NT2/D1 (cell line): Measurements from ENCODE around the gene ADGRL3.

Experiments
- DNase-seq: peaks from one replicate; pipeline ENCODE4 v3.0.0-alpha.2; 2011; ENCODE audit warnings: low read depth, low spot score
- H3K27me3 ChIP-seq: 2 replicates; pipeline ENCODE4 v1.6.0; 2011; ENCODE audit warnings: mild to moderate bottlenecking; ENCODE audit not compliant: insufficient read length, insufficient read depth
- H3K36me3 ChIP-seq: 2 replicates; pipeline ENCODE4 v1.6.1; 2011; ENCODE audit warnings: mild to moderate bottlenecking, low read length, mixed read lengths; ENCODE audit not compliant: insufficient read depth, insufficient read length
- H3K4me1 ChIP-seq: 2 replicates; pipeline ENCODE4 v1.5.1; 2011; ENCODE audit not compliant: insufficient read depth, insufficient read length
- H3K4me3 ChIP-seq: 2 replicates; pipeline ENCODE4 v1.5.1; 2011; ENCODE audit warnings: low read depth; ENCODE audit not compliant: insufficient read length
- H3K9ac ChIP-seq: 2 replicates; pipeline ENCODE4 v1.6.0; 2011; ENCODE audit warnings: low read depth; ENCODE audit not compliant: insufficient read length
- H3K9me3 ChIP-seq: 2 replicates; pipeline ENCODE4 v1.5.1; 2011; ENCODE audit warnings: mild to moderate bottlenecking, low read length; ENCODE audit not compliant: insufficient read depth
- SUZ12 ChIP-seq: IDR thresholded peaks from 2 replicates; pipeline ENCODE4 v1.6.1; 2011; ENCODE audit not compliant: insufficient read length, insufficient read depth; ENCODE audit errors: extremely low read depth
- YY1 ChIP-seq: IDR thresholded peaks from 2 replicates; pipeline ENCODE4 v1.6.1; 2011; ENCODE audit not compliant: insufficient read length, insufficient read depth
- ZNF274 ChIP-seq: IDR thresholded peaks from 2 replicates; pipeline ENCODE4 v1.6.1; 2011; ENCODE audit warnings: mild to moderate bottlenecking, low read depth, low read length

The ADGRL3 gene

DNA sequence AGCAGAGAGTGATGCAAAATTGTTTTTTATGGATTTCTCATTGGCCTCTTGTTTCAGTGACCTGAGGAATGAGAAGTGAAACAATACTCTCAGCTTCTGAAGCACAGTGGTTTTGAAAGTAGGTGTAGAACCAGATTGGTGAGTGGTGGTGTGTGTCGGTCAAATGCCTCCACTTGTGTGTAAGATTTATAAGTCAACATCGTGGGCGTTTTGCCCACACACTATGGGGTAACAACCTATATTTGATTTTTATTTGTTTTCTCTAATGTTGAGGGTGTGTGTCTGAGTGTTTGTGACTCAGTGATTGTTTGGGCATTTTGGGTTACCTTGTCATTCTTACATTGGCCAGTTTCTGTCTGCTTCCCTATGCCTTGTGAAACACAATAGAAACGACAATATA is 23.3 kb downstream of the ADGRL3 start:
- H3K27me3 ChIP-seq: no peaks in the 10 kb centered on the region
- no peaks in the 10 kb centered on the region for H3K4me1 ChIP-seq
- no peak for TF ChIP-seq SUZ12
- H3K36me3 ChIP-seq: no peaks in the 10 kb centered on the region
- H3K4me3 ChIP-seq: no peak overlapping the region
- H3K9ac ChIP-seq: no peak overlapping the region
- no peaks in the 10 kb centered on the region for H3K9me3 ChIP-seq
- DNase-seq: no peak

DNA sequence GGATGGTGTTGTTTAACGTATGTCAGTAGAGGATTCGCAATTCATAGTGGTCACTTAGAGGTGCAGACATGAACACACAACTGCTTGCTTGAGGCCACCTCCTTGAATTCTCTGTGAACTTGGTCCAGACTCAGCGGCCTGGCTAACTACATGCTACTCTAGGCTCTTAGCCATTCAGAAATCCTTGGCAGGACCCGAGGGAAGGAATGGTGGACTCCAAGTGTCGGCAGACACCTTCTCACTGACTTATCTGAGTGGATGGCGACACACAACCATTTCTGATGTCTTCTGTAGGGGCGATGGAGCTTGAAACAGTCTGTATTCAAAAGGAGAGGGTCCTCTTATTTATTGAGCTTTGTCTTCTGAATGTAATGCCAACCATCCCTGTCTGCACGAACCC is 24.4 kb downstream of the ADGRL3 start:
- Histone ChIP-seq H3K4me1 (no peaks in the 10 kb centered on the region), H3K9ac (no peak overlapping the region), H3K4me3 (no peak overlapping the region), H3K36me3 (no peaks in the 10 kb centered on the region), H3K9me3 (no peaks in the 10 kb centered on the region), H3K27me3 (no peaks in the 10 kb centered on the region)
- no peak for DNase-seq
- TF ChIP-seq SUZ12: no peak
- TF ChIP-seq ZNF274: no peak

DNA sequence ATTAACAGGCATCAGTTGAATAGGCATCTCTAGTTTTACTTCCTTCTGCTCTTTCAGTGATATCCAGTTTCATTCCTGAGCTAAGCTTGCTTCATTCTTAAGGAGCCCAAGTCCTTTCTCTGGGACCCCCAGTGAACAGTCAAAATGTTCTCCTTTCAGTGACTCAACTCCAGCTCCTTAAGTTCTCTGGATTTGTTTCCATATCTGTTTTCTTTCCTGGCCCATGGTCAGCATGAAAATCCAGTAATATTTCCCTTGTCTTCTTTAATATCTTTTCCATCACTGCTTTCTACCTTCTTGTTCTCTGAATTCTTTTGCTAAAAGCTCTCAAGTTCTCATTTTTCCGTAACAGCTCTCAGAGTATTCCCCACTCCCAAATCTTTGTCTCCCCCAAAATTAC is 25.5 kb downstream of the ADGRL3 start:
- no peaks in the 10 kb centered on the region for H3K36me3 ChIP-seq
- no peaks in the 10 kb centered on the region for H3K27me3 ChIP-seq
- no peaks in the 10 kb centered on the region for H3K9me3 ChIP-seq
- no peak overlapping the region for H3K9ac ChIP-seq
- no peak for TF ChIP-seq SUZ12
- no peak for TF ChIP-seq ZNF274
- no peak for TF ChIP-seq YY1
- no peak overlapping the region for H3K4me3 ChIP-seq
- no peak for DNase-seq
- no peaks in the 10 kb centered on the region for H3K4me1 ChIP-seq

DNA sequence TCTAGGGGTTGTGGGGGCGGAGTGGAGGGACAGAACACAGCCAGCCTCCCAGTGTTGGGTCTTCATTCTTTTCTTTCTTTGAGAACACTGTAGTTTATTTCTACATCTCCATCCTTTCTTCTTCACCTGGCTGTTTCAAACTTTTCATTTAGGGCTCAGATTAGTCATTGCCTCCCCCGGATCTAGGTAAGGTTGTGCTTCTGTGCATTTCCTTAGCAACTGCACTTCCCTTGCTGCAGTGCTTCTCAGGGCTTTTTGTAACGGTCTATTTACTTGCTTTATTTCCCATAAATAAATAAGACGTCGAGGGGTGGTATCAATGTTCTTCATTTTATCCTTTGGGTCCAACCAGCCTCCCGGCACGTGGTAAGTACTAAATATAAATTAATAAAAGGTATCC is 31.3 kb downstream of the ADGRL3 start:
- Histone ChIP-seq H3K36me3 (no peaks in the 10 kb centered on the region), H3K27me3 (no peaks in the 10 kb centered on the region), H3K9me3 (no peaks in the 10 kb centered on the region), H3K9ac (no peak overlapping the region), H3K4me3 (no peak overlapping the region), H3K4me1 (no peaks in the 10 kb centered on the region)
- no peak for TF ChIP-seq SUZ12
- TF ChIP-seq ZNF274: no peak
- no peak for TF ChIP-seq YY1
- DNase-seq: no peak

DNA sequence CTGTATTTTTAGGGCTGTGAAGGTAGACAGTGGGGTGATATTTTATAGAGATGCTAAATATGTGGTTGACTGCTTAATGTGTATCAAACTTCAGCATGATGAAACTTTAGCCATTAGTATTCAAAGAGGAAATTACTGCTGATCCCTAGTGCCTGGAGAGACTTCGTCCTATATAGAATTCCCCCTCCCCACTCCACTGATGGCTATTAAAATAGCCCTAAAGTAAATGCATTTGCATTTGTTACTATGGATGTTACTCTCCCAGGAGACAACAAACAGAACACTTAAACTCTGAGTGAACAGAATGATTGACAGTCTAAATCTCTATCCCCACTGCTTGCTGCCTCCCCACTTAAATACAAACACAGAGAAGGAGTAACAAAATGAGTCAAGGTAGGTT is 39.1 kb downstream of the ADGRL3 start:
- Histone ChIP-seq H3K9ac (no peak overlapping the region), H3K27me3 (no peaks in the 10 kb centered on the region), H3K36me3 (no peaks in the 10 kb centered on the region), H3K4me3 (no peak overlapping the region), H3K9me3 (no peaks in the 10 kb centered on the region), H3K4me1 (no peaks in the 10 kb centered on the region)
- no peak for TF ChIP-seq ZNF274
- DNase-seq: no peak

DNA sequence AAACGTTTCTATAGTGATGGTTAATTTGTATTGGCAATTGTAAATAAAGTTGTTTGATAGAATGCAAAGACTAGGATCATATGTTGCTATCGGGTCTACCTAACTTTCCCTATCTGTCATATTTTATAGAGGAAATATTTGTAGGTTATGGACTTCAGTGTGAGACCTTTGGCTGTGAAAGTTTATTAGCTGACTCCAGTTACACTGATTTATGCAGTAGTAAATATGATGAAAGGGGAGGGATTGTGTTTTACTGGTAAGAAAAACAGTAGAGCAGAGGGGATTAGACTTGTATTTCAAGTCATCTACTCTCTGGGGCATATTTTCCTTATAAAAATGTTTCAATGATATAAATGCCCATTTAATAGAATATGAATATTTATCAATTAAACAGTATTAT is 43.8 kb downstream of the ADGRL3 start:
- DNase-seq: no peak
- Histone ChIP-seq H3K4me1 (no peaks in the 10 kb centered on the region), H3K9me3 (no peaks in the 10 kb centered on the region), H3K4me3 (no peak overlapping the region), H3K27me3 (no peaks in the 10 kb centered on the region), H3K9ac (no peak overlapping the region), H3K36me3 (no peaks in the 10 kb centered on the region)
- TF ChIP-seq YY1 (no peak), SUZ12 (no peak), ZNF274 (no peak)

DNA sequence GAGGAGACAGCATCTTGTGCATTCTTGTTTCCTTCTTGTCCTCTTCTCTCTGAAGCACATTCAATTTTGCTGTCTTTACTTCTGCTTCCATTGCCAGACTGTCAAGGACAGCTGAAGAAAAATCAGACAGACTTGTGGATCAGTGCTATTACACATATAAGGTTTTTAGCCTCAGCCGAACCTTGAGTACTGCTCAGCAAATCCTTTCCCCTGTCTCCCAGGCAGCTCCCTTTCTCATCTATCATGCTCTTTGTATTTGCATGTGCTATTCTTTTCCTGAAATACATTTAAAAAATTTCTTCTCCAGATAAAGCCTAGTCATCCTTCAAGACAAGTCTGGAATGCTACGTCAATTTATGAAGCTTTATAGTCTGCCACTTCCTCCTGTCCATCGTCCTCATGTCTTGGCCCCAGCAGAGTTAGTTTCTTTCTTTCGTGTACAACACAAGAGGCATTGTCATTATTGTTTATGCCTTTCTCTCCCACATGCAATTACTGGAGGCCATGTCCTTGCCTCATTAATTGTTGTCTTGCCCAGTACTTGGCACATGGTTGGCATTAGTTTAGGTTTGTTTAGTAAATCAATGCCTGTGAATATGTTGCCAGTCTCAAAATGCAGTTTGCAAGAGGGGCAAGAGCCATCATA is 45.1 kb downstream of the ADGRL3 start:
- no peak for DNase-seq
- no peak overlapping the region for H3K4me3 ChIP-seq
- TF ChIP-seq YY1: no peak
- TF ChIP-seq ZNF274: no peak
- TF ChIP-seq SUZ12: no peak

DNA sequence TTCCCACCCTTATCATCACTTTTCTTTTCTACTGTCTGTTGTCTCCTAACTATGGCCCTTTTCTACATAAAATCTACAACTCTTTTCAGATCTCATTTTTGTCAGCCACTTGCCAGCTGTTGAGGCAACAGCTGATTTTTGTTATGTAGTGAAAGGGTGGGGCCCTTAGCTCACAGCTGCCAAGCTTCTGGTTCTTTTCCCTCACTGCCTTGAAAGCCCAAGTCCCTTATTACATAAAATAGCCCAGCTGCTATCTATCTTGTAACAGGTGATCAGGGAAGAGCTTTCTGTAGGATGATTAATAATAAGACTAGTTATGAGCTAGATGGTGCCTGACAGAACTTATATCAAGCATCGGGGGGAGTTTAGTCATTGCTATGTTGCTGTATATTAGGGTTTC is 45.9 kb downstream of the ADGRL3 start:
- H3K9ac ChIP-seq: no peak overlapping the region
- H3K36me3 ChIP-seq: no peaks in the 10 kb centered on the region
- H3K4me3 ChIP-seq: no peak overlapping the region
- TF ChIP-seq SUZ12: no peak
- TF ChIP-seq YY1: no peak
- TF ChIP-seq ZNF274: no peak
- no peak for DNase-seq
- no peaks in the 10 kb centered on the region for H3K9me3 ChIP-seq
- no peaks in the 10 kb centered on the region for H3K4me1 ChIP-seq
- H3K27me3 ChIP-seq: no peaks in the 10 kb centered on the region

More for the DNA sequence above, 45.1 kb downstream of the ADGRL3 start:
- H3K9me3 ChIP-seq: no peaks in the 10 kb centered on the region
- H3K4me1 ChIP-seq: no peaks in the 10 kb centered on the region
- no peak overlapping the region for H3K9ac ChIP-seq
- no peaks in the 10 kb centered on the region for H3K27me3 ChIP-seq
- no peaks in the 10 kb centered on the region for H3K36me3 ChIP-seq
